ENCODE measurements around the gene UAP1L1.

Gene UAP1L1

DNA sequence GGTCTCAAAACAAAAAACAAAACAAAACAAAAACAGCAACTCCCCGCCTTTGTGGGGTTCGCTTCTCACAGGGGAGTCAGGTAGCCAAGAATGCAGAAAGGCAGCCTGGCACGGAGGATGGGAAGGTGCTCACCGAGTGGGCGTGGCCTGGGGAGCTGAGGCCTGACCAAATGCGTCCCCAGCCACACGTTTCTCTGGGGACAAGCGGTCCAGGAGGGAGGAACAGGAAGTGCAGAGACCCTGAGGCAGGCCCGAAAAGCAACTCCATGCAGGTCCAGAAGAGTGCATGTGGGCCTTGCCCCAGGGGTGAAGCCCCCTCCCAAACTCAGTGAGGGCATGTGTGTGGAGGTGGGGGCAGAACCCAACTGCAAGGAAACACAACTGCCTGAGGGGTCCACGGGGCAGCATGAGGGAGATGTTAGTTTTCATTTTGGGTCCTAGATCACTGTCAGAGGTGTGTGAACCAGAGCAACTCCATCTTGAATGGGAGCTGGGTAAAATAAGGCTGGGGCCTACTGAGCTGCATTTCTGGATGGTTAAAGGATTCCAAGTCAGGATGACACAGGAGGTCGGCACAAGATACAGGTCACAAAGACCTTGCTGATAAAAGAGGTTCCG lies 2.6 kb upstream of the UAP1L1 start:
- no peak for TF ChIP-seq SUZ12 (IDR thresholded peaks at IDR 0.05; ENCODE audit: extremely low read depth, insufficient read depth, insufficient read length)
- no peak for TF ChIP-seq ZNF274 (IDR thresholded peaks at IDR 0.05; ENCODE audit: low read depth, low read length)
- no peak for DNase-seq (ENCODE audit: low read depth, low spot score)

DNA sequence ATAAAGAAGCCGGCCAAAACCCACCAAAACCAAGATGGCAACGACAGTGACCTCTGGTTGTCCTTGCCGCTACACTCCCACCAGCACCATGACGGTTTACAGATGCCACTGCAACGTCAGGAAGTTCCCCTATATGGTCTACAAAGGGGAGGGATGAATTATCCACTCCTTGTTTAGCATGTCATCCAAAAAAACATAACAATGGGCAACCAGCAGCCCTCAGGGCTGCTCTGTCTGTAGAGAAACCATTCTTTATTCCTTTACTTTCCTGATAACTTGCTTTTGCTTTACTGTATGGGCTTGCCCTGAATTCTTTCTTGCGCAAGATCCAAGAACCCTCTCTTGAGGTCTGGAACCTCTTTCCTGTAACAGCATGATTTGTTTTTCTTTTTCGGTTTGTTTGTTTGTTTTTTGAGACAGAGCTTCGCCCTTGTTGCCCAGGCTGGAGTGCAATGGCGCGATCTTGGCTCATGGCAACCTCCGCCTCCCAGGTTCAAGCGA lies 2.0 kb upstream of the UAP1L1 start:
- TF ChIP-seq ZNF274 (IDR thresholded peaks at IDR 0.05; ENCODE audit: low read depth, low read length) (no peak), SUZ12 (IDR thresholded peaks at IDR 0.05; ENCODE audit: extremely low read depth, insufficient read depth, insufficient read length) (no peak), YY1 (IDR thresholded peaks at IDR 0.05; ENCODE audit: insufficient read depth, insufficient read length) (peak; percentile 26)
- Histone ChIP-seq H3K4me1 (ENCODE audit: insufficient read depth, insufficient read length) (peaks cover 20% of the 10 kb centered on the region), H3K9ac (ENCODE audit: insufficient read length, low read depth) (no peak overlapping the region), H3K36me3 (ENCODE audit: insufficient read depth, insufficient read length, low read length) (peaks cover 13% of the 10 kb centered on the region), H3K27me3 (ENCODE audit: insufficient read depth, insufficient read length) (peaks cover 12% of the 10 kb centered on the region), H3K4me3 (ENCODE audit: insufficient read length, low read depth) (no peak overlapping the region), H3K9me3 (ENCODE audit: insufficient read depth, low read length) (no peaks in the 10 kb centered on the region)
- no peak for DNase-seq (ENCODE audit: low read depth, low spot score)

More for the DNA sequence above, 2.6 kb upstream of the UAP1L1 start:
- peaks cover 12% of the 10 kb centered on the region for H3K27me3 ChIP-seq (ENCODE audit: insufficient read depth, insufficient read length)
- H3K4me3 ChIP-seq (ENCODE audit: insufficient read length, low read depth): no peak overlapping the region
- peaks cover 7% of the 10 kb centered on the region for H3K36me3 ChIP-seq (ENCODE audit: insufficient read depth, insufficient read length, low read length)
- peaks cover 20% of the 10 kb centered on the region for H3K4me1 ChIP-seq (ENCODE audit: insufficient read depth, insufficient read length)
- H3K9me3 ChIP-seq (ENCODE audit: insufficient read depth, low read length): no peaks in the 10 kb centered on the region
- no peak overlapping the region for H3K9ac ChIP-seq (ENCODE audit: insufficient read length, low read depth)

DNA sequence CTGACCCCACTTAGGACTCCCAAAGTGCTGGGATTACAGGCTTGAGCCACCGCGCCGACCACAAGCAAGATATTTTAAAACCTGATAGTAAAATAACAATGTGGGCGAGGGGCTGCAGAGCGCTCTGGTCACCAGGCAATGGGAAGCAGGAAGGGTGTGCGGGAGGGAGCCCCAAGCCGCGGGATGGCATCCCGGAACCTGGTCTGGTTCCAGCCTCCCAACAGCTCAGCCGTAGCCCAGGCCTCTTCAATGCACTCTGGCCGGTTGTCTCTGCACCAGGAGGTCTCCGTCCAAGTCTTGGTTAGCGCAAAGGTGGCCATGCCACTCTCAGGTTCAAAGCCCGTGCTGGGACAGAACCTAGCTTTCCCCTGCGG lies 694 bp upstream of the UAP1L1 start:
- H3K9ac ChIP-seq (ENCODE audit: insufficient read length, low read depth): peak overlapping the region; percentile 79

DNA sequence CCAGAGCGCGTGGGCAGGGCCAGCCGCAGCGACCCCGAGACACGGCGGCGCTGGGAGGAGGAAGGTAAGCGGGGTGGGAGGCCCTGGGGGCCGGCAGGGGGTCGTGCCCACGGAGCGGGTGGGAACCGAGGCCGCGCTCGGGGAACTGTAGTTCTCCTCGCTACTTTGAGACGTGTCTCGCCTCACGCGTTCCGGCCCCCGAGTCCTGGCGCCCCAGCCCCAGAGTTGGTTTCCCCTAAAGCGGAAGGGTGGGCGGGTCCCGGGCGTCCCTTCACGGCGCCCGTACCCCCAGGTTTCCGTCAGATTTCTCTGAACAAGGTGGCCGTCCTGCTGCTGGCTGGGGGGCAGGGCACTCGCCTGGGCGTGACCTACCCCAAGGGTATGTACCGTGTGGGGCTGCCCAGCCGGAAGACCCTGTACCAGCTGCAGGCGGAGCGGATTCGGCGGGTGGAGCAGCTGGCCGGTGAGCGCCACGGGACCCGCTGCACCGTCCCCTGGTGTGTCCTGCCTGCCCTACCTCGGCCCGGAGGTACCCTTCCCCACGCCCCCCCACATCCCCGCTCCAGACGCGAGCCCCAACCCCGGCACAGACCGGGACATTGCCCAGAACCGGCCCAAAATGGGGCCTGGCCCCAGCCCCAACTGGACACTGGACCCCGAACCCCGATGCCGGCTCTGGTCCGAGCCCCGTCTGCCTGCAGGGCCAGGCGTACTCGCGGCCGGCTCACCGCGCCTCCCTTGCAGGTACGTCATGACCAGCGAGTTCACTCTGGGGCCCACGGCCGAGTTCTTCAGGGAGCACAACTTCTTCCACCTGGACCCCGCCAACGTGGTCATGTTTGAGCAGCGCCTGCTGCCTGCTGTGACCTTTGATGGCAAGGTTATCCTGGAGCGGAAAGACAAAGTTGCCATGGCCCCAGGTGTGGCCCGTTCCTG lies 709 bp downstream of the UAP1L1 start:
- Histone ChIP-seq H3K9ac (ENCODE audit: insufficient read length, low read depth) (peak overlapping the region; percentile 90), H3K4me3 (ENCODE audit: insufficient read length, low read depth) (peak overlapping the region; percentile 78), H3K4me1 (ENCODE audit: insufficient read depth, insufficient read length) (peaks cover 19% of the 10 kb centered on the region), H3K27me3 (ENCODE audit: insufficient read depth, insufficient read length) (peaks cover 12% of the 10 kb centered on the region), H3K9me3 (ENCODE audit: insufficient read depth, low read length) (no peaks in the 10 kb centered on the region), H3K36me3 (ENCODE audit: insufficient read depth, insufficient read length, low read length) (peaks cover 35% of the 10 kb centered on the region)
- no peak for DNase-seq (ENCODE audit: low read depth, low spot score)
- TF ChIP-seq SUZ12 (IDR thresholded peaks at IDR 0.05; ENCODE audit: extremely low read depth, insufficient read depth, insufficient read length) (no peak), ZNF274 (IDR thresholded peaks at IDR 0.05; ENCODE audit: low read depth, low read length) (no peak)

More for the DNA sequence above, 694 bp upstream of the UAP1L1 start:
- TF ChIP-seq YY1 (IDR thresholded peaks at IDR 0.05; ENCODE audit: insufficient read depth, insufficient read length): no peak
- no peak for TF ChIP-seq SUZ12 (IDR thresholded peaks at IDR 0.05; ENCODE audit: extremely low read depth, insufficient read depth, insufficient read length)
- no peak for TF ChIP-seq ZNF274 (IDR thresholded peaks at IDR 0.05; ENCODE audit: low read depth, low read length)
- Histone ChIP-seq H3K9me3 (ENCODE audit: insufficient read depth, low read length) (no peaks in the 10 kb centered on the region), H3K27me3 (ENCODE audit: insufficient read depth, insufficient read length) (peaks cover 12% of the 10 kb centered on the region), H3K36me3 (ENCODE audit: insufficient read depth, insufficient read length, low read length) (peaks cover 20% of the 10 kb centered on the region), H3K4me1 (ENCODE audit: insufficient read depth, insufficient read length) (peaks cover 12% of the 10 kb centered on the region), H3K4me3 (ENCODE audit: insufficient read length, low read depth) (peak overlapping the region; percentile 22)
- DNase-seq (ENCODE audit: low read depth, low spot score): no peak

DNA sequence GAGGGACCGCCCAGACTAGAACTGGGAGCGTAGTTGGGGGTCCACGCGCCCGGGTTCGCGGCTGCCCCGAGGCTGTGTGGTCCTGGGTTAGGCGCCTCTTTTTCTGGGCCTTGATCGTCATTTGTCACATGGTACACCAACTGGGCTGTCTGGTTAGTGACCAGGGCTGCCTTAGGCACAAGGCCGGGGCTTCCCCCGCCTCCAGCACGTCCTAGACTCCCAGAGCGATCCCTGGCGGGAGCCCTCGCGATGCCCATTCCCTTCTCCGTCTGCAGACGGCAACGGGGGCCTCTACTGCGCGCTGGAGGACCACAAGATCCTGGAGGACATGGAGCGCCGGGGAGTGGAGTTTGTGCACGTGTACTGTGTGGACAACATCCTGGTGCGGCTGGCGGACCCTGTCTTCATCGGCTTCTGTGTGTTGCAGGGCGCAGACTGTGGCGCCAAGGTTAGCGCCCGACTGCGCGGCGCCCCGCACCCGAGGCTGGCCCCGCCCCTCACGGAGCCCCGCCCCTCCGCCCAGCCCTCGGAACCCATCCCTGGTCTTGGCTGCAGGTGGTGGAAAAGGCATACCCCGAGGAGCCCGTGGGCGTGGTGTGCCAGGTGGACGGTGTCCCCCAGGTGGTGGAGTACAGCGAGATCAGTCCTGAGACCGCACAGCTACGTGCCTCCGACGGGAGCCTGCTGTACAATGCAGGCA lies 1.5 kb downstream of the UAP1L1 start:
- no peak overlapping the region for H3K9ac ChIP-seq (ENCODE audit: insufficient read length, low read depth)
- H3K4me1 ChIP-seq (ENCODE audit: insufficient read depth, insufficient read length): peaks cover 26% of the 10 kb centered on the region
- no peak for DNase-seq (ENCODE audit: low read depth, low spot score)
- H3K27me3 ChIP-seq (ENCODE audit: insufficient read depth, insufficient read length): peaks cover 10% of the 10 kb centered on the region
- TF ChIP-seq ZNF274 (IDR thresholded peaks at IDR 0.05; ENCODE audit: low read depth, low read length): no peak
- no peak for TF ChIP-seq SUZ12 (IDR thresholded peaks at IDR 0.05; ENCODE audit: extremely low read depth, insufficient read depth, insufficient read length)
- no peak for TF ChIP-seq YY1 (IDR thresholded peaks at IDR 0.05; ENCODE audit: insufficient read depth, insufficient read length)
- H3K36me3 ChIP-seq (ENCODE audit: insufficient read depth, insufficient read length, low read length): peaks cover 36% of the 10 kb centered on the region
- H3K4me3 ChIP-seq (ENCODE audit: insufficient read length, low read depth): peak overlapping the region; percentile 78
- H3K9me3 ChIP-seq (ENCODE audit: insufficient read depth, low read length): no peaks in the 10 kb centered on the region

DNA sequence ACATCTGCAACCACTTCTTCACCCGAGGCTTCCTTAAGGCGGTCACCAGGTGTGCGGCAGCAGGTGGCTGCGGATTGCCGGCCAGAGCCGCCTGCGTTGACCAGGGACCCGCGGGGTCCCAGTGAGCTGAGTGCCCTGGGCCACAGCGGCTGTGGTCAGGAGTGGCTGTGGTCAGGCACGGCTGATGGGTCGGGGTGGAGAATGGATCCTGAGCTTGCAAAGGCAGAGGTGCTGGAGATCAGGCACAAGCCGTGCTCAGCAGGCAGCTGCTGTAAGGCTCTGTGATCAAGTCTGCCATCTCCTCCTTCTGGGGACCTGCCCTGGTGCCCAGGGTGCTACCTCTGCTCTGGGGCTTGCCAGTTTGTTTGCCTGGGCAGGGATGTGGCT lies 2.1 kb downstream of the UAP1L1 start:
- Histone ChIP-seq H3K27me3 (ENCODE audit: insufficient read depth, insufficient read length) (peaks cover 9% of the 10 kb centered on the region), H3K9ac (ENCODE audit: insufficient read length, low read depth) (peak overlapping the region; percentile 9), H3K4me1 (ENCODE audit: insufficient read depth, insufficient read length) (peaks cover 27% of the 10 kb centered on the region), H3K9me3 (ENCODE audit: insufficient read depth, low read length) (no peaks in the 10 kb centered on the region), H3K4me3 (ENCODE audit: insufficient read length, low read depth) (no peak overlapping the region), H3K36me3 (ENCODE audit: insufficient read depth, insufficient read length, low read length) (peaks cover 36% of the 10 kb centered on the region)
- DNase-seq (ENCODE audit: low read depth, low spot score): no peak
- TF ChIP-seq YY1 (IDR thresholded peaks at IDR 0.05; ENCODE audit: insufficient read depth, insufficient read length): no peak
- TF ChIP-seq SUZ12 (IDR thresholded peaks at IDR 0.05; ENCODE audit: extremely low read depth, insufficient read depth, insufficient read length): no peak
- no peak for TF ChIP-seq ZNF274 (IDR thresholded peaks at IDR 0.05; ENCODE audit: low read depth, low read length)

Measured in NT2/D1 (cell line).